ENCODE measurements around the gene PLEKHG5.

Gene PLEKHG5

GRCh38 chr1:6475381-6476133 is 15.9 kb downstream of the PLEKHG5 start:
- no peak for DNase-seq

- DNase-seq = no peak
Observed at GRCh38 chr1:6474815-6475282, 16.6 kb downstream of the PLEKHG5 start.

- DNase-seq = peak; percentile 32
Observed at GRCh38 chr1:6473974-6474814, 17.3 kb downstream of the PLEKHG5 start.

GRCh38 chr1:6473156-6473555 is 18.3 kb downstream of the PLEKHG5 start:
- no peak for DNase-seq

- no peak for DNase-seq
Observed at GRCh38 chr1:6472391-6472790, 19.1 kb downstream of the PLEKHG5 start.

GRCh38 chr1:6471970-6472368 is 19.5 kb downstream of the PLEKHG5 start:
- DNase-seq = no peak

- DNase-seq = no peak
Observed at GRCh38 chr1:6471086-6471969, 20.1 kb downstream of the PLEKHG5 start.

- no peak for DNase-seq
Observed at GRCh38 chr1:6470132-6471085, 21.1 kb downstream of the PLEKHG5 start.

GRCh38 chr1:6468729-6469461 is 22.6 kb downstream of the PLEKHG5 start:
- DNase-seq = no peak

GRCh38 chr1:6467744-6468688 is 23.5 kb downstream of the PLEKHG5 start:
- DNase-seq = no peak

- no peak for DNase-seq
Observed at GRCh38 chr1:6467224-6467623, 24.2 kb downstream of the PLEKHG5 start.

GRCh38 chr1:6466751-6467150 is 24.7 kb downstream of the PLEKHG5 start:
- no peak for DNase-seq

GRCh38 chr1:6466023-6466422 is 25.4 kb downstream of the PLEKHG5 start, which contains the start of gene TNFRSF25:
Gene TNFRSF25 (minus strand): TSS chr1:6466173. CDS start chr1:6466107, 66 bp downstream.
- DNase-seq = no peak

GRCh38 chr1:6465461-6466005 is 25.9 kb downstream of the PLEKHG5 start:
- no peak for DNase-seq

- DNase-seq = no peak
Observed at GRCh38 chr1:6464915-6465314, 26.6 kb downstream of the PLEKHG5 start.

- DNase-seq = no peak
Observed at GRCh38 chr1:6464514-6464836, 27.0 kb downstream of the PLEKHG5 start.

GRCh38 chr1:6463120-6463412 is 28.4 kb downstream of the PLEKHG5 start:
- no peak for DNase-seq

GRCh38 chr1:6462412-6463119 is 28.9 kb downstream of the PLEKHG5 start:
- no peak for DNase-seq
